HG02885 (cell line): Measurements from ENCODE around the gene GSK3B.
A peak's percentile ranks its signal among the peaks of the same experiment; 100 is the strongest.

Experiments
- ATAC-seq: cut with Tn5 transposase; IDR thresholded peaks from one replicate; pipeline ENCODE4 v1.9.1; 2021; ENCODE audit warnings: mild to moderate bottlenecking; ENCODE audit not compliant: unreplicated experiment, poor library complexity

GSK3B gene

GRCh38 chr3:119964294-119964693, 130.0 kb downstream of the GSK3B start:
- no peak for ATAC-seq

- no peak for ATAC-seq
Measured at GRCh38 chr3:119955972-119956371, 138.3 kb downstream of the GSK3B start.

- no peak for ATAC-seq
Measured at GRCh38 chr3:119950666-119951325, 143.5 kb downstream of the GSK3B start.

- ATAC-seq = no peak
Measured at GRCh38 chr3:119945291-119945690, 149.0 kb downstream of the GSK3B start.

DNA sequence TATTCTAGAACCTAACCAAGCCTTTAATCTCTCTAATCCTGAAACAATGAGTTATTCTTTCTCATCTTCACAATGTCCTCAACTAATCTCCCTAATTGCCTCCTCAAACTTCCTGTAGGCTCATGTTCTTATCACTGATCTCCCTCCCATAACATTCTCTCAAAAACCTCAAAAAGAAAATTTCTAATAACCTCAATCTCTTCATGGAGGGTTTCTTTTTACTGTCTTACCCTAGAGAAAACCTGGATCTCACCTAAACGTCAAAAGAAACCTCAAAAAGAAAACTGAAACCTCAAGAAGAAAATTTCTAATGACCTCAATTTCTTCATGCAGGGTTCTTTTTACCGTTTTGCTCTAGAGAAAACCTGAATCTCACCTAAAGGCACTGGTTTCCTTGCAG, 150.2 kb downstream of the GSK3B start:
- peak; percentile 81 for ATAC-seq

- ATAC-seq = no peak
Measured at GRCh38 chr3:119939077-119939476, 155.2 kb downstream of the GSK3B start.

DNA sequence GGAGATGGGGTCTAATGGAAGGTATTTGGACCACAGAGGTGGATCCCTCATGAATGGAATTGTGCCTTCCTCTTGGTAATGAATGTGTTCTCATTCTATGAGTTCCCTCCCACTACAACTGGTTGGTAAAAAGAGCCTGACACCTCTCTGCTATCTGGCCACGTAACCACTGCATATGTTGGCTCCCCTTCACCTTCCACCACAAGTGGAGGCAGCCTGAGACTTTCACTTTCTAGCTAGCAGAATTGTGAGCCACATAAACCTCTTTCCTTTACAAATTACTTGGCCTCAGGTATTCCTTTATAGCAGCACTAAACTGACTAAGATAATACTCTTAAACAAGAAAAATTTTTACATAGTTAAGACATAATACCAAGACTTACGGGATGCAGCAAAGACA, 157.0 kb downstream of the GSK3B start:
- peak; percentile 99 for ATAC-seq

DNA sequence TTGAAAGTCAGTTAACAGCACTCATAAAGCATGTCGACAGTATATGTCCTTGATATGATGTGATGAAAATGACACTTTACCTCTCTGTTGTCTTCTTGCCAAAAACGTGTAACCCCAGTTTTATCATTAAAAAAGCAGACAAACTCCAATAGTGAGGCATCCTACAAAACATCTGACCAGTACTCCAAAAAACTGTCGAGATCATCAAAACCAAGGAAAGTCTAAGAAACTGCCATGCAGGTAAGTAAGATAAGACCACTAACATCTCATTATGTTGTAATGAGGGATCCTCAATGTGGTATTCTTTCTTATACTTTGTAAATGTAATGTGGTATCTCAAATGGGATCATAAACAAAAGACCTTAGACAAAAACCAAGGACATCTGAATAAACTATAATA, 160.0 kb downstream of the GSK3B start:
- ATAC-seq = no peak

DNA sequence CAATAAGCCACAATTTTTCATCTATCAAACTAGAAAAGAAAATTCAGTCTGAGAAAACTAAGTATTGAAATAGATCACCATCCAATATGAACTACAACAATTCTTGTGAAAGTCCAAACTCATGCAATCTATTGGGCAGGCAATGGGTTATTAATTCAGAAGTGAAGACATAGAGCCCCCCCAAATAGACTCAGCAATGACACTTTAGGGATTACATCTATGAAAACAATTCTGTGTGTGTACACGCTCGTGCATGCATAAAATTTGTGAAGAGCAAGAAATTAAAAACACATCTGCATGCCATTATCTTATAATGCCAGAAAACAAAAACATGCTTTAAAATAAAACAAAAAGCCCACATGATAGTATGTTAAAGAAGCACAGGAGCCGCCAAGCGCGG, 161.0 kb downstream of the GSK3B start:
- ATAC-seq = no peak

DNA sequence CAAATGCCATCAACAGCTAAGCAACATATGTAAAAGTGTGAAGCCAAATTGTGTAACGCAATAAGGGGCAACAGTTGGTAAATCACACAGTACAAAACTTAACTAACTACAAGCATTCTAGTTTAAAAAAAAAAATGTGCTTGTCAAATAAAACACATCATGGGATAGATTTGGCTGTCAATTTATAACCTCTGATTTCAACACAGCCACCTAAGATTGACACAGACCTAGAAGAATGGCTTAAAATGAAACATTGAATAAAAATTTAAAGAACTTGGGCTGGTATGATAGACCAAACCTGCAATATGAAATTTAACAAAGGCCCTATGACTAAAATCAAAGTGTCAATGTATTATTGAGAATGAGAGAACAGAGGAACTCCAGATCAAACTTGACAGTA, 164.0 kb downstream of the GSK3B start:
- ATAC-seq = no peak

DNA sequence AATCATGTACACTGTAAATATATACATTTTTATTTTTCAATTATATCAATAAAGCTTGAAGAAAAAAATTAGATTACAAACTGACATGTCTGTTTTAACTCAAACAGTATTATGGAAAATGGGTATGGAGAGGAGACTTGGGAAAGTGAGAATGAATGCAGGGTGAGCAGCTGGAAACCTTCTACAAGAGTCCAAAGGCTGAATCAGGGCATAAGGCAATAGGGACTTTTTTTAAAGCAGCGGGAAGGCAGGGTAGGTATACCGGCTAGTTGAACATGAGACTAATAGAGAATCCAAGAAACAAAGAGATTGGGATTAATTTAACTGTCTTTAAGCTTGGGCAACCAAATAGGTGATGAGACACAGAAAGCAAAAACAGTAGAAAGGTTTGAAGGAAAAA, 167.1 kb downstream of the GSK3B start:
- no peak for ATAC-seq

GRCh38 chr3:119924111-119925094, 169.8 kb downstream of the GSK3B start:
- ATAC-seq = no peak

- no peak for ATAC-seq
Measured at GRCh38 chr3:119918992-119919933, 175.0 kb downstream of the GSK3B start.

DNA sequence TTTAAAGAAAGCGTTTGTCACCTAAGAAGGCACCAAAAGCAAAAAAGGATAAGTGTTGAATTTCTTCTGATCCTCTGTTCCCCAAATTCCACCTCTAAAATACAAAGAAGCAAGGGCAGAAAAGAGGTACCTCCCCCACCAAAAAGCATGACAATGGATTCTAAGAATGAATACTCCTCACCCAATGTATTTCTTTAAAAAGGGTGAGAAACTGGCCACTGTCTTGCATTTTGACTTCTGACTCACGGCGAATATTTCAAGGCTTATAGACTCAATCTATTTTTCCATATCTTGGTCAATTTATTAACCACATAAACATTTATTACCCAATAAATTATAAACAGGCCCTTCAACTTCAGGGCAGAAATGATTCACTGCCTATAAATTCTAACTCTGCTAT, 181.2 kb downstream of the GSK3B start:
- ATAC-seq = no peak

DNA sequence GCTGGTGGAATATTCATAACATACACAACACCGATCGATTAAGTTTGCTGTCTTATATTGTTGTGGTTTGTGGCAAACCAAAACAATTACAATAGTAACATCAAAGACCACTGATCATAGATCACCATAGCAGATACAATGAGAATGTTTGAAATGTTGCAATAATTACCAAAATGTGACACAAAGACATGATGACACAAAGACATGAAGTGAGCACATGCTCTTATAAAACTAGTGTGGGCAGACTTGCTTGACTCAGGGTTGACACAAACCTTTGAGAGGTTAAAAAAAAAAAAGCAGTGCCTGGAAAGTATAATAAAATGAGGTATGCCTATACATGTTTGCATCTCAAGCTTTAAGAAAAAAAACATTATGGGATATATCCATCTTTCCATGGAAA, 182.0 kb downstream of the GSK3B start:
- no peak for ATAC-seq

DNA sequence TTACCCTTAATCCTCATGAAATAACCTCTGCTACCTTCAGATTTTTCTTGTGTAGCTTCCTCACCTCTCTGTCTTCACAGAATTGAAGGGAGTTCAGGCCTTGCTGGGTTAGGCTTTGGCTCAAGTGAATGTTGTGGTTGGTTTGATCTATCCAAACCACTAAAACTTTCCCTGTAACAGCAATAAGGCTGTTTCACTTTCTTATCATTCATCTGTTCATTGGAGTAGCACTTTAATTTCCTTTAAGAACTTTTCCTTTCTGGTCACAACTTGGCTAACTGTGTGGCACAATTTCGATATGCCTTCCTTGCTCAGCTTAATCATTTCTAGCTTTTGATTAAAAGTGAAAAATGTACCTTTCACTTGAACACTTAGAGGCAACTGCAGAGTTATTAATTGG, 182.5 kb downstream of the GSK3B start:
- ATAC-seq = peak; percentile 56

DNA sequence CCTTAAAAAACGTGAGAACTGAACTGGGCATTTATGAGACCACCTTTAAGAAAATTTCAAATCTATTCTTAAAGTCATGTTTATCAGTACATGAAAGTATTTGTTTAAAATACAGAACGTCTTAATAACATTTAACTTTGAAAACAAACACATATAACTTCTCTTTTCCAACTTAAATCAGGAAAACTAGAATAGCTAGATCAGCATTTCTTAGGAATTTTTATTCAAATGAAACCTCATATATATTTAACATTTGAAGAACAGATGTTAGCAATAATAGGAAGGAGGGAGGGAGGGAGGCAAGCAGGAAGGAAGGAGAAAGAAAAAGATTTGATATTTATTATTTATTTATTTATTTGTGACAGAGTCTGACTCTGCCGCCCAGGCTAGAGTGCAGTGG, 192.2 kb downstream of the GSK3B start:
- no peak for ATAC-seq

- no peak for ATAC-seq
Measured at GRCh38 chr3:119901148-119901547, 193.1 kb downstream of the GSK3B start.

DNA sequence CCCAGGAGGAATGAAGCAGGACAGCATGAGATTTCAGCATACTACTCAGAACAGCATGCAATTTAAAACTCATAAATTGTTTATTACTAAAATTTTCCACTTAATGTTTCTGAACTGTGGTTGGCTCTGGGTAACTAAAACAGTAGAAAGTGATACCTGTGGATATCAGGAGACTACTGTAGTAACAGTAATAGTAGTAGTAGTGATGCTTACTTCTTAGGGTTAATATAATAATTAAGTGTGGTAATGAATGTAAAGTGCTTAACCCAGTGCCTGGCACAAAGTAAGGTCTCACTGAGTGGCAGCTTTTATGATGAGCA, 195.1 kb downstream of the GSK3B start:
- no peak for ATAC-seq

GRCh38 chr3:119898478-119899191, 195.6 kb downstream of the GSK3B start:
- ATAC-seq = no peak
